Endothelial cell of hepatic sinusoid (primary cell): ENCODE results near the gene SNX33.

ENCODE experiments used
- in situ Hi-C: cut with HindIII; loops from 2 replicates; pipeline ENCODE4 v1.10.0; 2017; ENCODE audit warnings: low sequenced_read_pairs

SNX33 gene

DNA sequence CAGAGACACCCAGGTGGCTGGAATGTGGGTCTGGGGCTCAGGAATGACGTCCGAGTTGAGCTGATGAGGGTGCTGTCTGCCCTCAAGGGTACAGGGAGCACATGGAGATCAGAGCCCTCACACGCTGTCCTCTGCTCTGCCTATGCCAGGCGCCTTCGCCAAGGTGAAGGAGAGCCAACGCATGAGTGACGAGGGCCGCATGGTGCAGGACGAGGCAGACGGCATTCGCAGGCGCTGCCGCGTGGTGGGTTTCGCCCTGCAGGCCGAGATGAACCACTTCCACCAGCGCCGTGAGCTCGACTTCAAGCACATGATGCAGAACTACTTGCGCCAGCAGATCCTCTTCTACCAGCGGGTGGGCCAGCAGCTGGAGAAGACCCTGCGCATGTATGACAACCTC is 9.1 kb downstream of the SNX33 start:
- in situ Hi-C loops, result no loop called here

- in situ Hi-C loops, result no loop called here
These were observed 11.5 kb downstream of the SNX33 start for GRCh38 chr15:75659141-75659771.

DNA sequence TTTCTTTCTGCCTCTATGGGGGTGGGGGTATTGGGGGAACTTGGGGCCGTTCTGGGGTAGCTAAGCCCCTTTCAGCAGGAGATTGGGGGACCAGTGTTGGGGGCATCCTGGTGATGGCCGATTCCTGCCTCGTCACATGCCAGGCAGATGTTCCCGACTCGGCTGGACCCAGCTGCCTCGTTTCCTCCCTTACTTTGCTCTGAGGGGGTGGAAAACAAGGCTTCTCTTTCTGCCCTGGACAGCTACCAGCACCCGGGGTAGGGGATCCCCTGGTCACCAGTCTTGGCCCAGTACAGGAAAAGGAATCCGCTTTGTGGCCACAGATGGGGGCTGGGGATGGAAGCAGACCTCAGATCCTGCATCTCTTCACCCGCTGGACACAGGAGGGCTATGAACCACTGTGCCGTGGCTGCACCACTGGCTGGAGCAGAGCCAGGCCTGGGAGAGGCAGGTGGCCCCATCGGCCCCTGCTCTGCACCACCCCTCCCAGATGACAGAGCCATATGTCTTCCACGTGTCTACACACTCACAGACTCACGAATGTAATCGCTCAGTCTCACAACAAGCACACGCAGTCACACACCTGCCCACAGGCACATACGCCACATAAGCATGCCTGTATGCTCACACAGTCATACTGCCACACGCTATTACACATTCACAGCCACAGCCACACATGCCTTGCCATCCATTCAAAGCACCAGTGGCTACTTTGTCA is 12.4 kb downstream of the SNX33 start:
- in situ Hi-C loops, result no loop called here

DNA sequence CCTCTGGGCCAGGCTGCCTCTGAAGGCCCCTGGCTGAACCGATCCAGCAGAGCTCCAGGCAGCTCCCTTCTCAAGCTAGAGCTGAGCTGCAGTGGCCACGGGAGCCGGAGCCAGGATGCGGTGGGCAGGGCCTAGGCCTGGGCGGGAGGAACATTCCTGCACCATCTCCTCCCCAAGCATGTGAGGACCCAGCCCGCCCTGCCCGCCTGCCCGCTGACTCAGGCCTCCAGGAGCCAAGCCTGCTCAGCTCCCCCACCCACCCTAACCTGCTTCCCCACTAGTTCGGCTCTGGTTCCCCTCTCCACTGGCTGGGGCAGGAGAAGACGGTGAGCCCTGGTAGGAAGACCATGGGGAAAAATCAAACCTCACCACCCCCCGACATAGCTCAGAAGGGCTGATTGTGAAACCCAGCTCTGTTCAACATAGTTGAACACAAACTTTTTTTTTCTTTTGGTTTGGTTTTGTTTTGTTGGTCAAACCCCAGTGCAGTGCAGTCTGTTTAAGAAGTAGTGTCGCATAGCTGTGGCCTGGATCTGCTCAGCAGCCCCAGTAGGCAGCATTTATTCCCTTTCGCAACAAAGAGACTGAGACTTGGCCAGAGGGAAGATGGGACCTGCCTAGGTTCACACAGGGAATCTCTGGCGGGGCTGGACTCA is 13.5 kb downstream of the SNX33 start:
- in situ Hi-C loops, result no loop called here

- in situ Hi-C loops, result no loop called here
These were observed 14.0 kb downstream of the SNX33 start for GRCh38 chr15:75661756-75662140.

- in situ Hi-C loops, result no loop called here
These were observed 15.3 kb downstream of the SNX33 start for GRCh38 chr15:75662823-75663519.

GRCh38 chr15:75663931-75664421 is 16.3 kb downstream of the SNX33 start:
- in situ Hi-C loops, result no loop called here

- in situ Hi-C loops, result no loop called here
These were observed 19.2 kb downstream of the SNX33 start for GRCh38 chr15:75666823-75667501.

DNA sequence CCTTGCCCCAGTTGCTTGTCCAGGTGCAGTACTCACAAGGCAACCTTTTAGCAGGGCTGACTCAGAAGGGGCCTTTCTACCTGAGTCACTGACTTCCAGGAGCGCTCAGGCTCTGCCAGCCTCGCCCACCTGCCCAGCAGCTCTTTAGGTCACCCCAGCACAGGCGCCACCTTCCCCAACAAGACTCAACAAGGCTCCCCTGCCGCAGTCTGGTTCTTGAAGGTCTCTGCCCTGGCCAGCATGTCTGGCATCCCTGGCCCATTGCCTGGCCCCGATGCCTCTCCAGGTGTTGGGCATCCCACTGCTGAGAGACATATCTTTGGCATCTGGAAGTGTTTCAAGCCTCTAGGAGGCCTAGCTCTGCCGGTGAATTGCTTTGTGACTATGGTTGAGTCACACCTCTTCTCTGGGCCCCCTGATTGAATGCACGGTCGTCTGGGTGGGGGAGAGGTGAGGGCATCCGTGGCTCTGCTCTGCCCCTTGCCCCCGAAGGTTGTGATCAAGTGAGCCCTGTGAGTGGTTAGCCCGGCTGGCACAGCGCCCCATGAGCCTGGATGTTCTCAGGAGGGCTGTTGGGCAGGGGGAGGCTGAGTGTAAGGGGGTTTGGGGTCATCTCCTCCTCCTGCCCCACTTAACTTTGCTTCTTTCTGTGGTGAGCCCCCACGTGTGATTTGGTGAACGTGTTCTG is 21.6 kb downstream of the SNX33 start:
- in situ Hi-C loops, result no loop called here

DNA sequence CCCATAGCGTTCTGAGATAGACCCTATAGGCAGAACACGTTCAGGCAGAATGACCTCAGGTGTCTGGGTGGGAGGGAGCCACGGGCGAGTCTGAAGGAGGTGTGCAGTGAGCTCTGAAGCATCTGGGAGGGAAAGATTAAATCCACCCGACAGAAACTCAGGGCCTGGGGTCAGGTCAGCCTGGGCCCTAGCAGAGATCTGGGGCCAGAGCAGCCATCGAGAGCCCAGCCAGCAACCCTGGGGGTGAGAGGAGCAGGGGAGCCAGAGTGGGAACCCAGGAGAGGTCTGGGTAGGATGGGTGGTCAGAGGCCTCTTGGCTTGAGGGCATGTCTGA is 22.1 kb downstream of the SNX33 start:
- in situ Hi-C loops, result no loop called here

- in situ Hi-C loops, result no loop called here
These were observed 24.3 kb downstream of the SNX33 start for GRCh38 chr15:75671730-75672602.

GRCh38 chr15:75672646-75673425 is 25.1 kb downstream of the SNX33 start:
- in situ Hi-C loops, result no loop called here

DNA sequence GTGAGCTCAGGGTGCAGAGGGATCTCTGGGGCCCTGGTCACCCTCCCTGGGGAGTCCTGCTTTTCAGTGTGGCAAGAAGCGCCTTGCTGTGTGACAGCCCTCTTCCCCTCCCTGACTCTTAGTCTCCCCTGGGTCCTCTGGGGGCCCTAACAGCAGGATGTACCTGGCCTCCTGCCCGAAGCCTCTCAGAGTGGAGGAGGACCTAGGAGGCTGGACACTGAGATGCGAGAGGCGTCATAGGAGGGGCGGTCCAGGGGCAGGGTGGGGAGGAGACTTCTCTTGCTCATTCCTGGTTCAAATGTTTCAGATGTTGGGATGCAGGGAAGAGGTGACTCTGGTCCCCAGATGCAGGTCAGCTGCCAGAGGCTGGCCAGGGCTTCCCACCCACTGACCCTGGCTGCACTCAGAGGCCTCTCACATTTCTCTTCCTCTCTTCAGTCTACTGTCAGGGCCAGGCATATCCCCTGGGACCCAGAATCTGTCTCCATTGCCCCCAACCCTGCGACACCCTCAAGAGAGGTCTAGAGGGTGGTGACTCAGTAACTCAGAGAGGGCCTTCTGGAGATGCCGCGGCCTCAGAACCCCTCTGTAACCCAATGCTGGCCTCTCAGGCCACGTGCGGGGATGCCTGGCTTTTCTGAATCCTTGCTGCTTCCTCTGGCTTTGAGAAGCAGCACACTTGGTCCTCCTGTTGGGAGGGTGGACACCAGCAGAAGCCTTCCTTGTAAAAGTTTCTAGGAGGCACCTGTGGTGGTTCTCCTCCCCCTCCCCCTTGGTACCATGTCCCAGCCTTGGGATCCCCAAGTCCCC is 25.9 kb downstream of the SNX33 start:
- in situ Hi-C loops, result no loop called here

GRCh38 chr15:75674366-75674765 is 26.7 kb downstream of the SNX33 start:
- in situ Hi-C loops, result no loop called here

DNA sequence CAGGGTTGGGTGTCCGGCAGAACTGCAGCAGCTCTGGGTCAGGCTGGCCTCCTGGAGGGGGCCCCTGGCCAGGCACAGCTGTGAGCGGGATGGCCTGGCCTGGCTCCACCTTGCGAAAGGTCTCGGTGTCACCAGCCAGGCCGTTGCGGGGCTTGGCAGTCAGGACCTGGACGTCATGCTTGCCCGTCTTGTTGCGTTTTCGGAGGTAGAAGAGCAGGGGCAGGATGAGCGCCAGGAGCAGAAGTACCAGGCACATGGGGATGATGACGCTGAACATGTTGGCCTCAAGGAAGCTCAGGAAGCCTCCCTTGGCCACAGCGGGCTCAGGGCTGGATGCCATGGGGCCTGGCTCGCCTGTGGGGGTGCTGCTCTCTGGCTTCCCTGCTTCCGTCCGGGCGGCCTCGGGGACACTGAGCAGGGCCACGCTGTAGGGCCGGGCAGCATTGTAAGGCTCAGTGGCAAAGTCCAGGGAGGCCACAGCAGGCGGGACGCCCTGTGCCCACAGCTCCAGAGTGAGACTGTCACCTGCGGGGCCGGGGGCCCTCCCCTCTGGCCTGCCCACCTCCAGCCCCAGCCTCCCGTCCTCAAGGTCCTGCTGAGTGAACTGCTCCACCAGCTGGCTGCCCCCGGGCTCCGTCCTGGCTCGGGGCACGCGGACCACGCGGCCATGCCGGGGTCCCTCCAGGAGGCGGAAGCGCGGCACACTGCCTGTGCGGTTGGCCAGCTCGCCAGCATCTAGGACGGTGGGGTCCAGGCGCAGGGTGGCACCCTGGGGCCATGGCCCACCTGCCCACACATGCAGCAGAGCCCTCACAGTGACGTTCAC is 28.1 kb downstream of the SNX33 start:
- in situ Hi-C loops, result loop anchor here (5.0 kb wide), 1 partner anchor 78 kb away; no protein-coding TSS in a partner anchor

DNA sequence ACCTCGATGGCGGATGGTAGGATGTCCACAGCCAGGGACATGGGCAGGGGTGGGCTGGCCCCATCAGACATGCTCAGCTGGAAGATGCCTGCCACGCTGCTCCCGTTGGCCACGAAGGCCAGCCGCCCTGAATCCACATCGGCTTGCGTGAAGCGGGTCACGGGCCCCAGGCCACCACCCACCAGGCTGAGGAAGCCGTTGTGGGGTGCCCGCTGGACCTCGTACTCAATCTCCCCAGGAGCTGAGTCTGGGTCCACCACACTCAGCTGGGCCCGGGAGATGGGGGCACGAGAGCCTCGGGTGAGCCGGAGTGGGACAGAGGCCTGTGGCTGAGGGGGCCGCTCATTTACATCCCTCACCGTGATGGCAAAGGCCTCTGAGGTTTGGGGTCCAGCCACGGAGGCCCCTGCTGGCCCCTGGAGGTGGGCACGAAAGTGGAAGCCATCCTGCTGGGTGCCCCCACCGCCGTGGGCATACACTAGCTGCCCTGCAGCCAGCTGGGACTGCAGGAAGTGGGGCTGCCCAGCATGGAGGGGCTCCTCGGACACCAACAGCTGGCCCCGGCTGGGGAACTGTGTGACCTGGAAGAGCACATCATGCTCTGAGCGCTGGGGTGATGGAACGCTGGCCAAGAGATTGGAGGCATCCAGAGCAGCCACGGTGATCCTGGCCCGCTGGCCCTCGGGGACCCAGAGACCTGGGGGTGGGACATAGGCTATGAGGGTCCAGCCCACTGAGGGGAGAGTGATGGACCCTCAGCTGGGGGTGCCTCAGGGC is 29.2 kb downstream of the SNX33 start:
- in situ Hi-C loops, result loop anchor here (5.0 kb wide), 1 partner anchor 80 kb away; no protein-coding TSS in a partner anchor
